T-helper 1 cell (primary cell): Measurements from ENCODE around the gene GSC.
"Not testable (repeated sequence)": the region's sequence is repeated elsewhere in the genome, so short reads cannot be mapped to it uniquely, and the experiment has no call there.

Experiments used
- DNase-seq, 5 donors: peaks; one replicate each; pipeline ENCODE4 v3.0.0-alpha.2; 2012 to 2020
- total RNA-seq, 4 donors: gene quantifications; one replicate each; lab custom pipeline; 2026; lab: John Stamatoyannopoulos, UW

GSC gene
- total RNA-seq, result 0 to 0.08 (median 0) reads per million in 4 donors

DNA sequence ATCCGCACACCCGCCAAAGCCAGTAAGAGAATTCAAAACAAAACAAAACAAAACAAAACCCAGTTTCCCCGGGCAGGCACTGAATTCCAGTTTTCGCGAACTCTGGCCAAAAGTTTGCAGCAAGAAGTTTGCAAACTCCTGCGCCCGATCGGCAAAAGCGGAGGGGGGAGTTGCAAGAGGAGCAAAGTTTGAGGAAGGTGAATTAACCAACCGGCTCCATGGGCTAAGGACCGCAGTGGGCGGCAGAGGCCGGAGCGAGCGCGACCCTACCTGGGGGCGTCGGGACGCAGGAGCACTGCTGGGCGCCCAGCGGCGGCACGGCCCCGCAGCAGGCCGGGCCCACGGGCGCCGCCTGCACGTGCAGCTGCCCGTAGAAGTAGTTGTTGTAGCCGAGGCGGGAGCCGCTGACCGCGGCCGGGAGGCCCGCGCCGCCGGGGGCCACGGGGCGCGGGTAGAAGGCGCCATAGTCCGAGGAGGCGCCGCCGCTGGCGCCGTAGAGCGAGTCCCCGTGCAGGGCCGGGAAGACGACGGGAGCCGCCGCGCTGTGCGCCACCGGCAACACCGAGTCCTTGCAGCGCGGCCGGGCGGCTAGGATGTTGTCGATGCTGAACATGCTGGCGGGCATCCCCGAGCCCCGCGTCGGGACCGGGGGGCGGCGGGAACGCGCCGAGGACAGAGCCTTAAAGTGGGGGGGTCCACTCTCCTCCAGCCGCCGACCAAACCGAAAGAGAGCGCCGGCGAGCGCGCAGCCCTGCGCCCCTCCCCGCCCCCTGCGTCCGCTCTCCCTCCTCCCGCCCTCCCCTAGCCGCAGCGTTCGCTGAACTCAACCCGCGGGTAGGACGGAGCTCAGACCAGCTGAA, at the start of gene GSC:
GSC (minus strand) TSS at position 723 of the 860 bp plus-strand sequence; CDS start at position 625, 98 bp downstream.
- peak in 1 of 5 donors; percentile 12 for DNase-seq

DNA sequence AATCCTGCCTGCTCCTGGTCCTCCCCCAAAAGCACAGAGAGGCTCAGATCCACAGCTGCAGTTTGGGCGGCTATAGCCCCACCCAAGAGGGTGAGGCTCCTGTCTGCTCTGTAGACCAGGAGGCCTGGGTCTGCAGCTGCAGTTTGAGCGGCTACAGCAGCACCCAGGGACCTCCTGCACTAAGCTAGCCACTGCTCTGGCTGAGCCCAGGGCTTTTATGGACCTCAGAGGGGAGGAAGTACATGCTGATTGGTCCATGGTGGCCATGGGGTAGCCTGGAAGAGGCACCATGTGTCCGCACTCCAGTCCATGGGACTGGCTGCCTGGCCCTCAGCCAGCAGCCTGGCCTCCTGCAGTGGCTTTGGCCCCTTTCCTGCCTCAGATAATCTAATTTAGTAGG, 49.6 kb upstream of the GSC start:
- DNase-seq, result no peak

- no peak for DNase-seq
Measured at GRCh38 chr14:94816113-94816512, 46.2 kb upstream of the GSC start.

DNA sequence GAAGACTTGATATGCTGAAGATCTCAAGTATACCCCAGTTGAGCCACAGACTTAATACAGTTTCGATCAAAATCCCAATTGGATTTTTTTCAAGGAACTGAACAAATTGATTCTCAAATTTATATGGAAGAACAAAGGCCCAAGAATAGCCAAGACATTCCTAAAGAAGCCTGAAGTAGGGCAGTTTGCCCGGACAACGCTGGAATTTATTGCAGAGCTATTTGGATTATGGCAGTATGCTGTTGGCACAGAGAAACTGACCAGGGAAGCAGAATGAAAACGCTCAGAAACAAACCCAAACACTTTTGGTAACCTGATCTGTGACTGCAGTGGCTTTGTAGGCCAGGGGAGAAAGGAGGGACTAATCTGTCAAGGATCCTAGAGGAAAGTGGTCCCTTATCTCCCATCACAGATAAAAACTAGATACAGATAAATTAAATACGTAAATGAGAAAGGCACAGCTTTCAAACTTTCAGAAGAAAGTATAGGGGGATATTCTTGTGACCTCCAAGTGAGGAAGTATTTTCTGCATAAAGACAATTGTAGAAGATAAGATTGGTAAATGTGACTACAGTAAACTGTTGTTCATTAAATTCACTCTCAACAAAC, 35.9 kb upstream of the GSC start:
- no peak for DNase-seq

DNA sequence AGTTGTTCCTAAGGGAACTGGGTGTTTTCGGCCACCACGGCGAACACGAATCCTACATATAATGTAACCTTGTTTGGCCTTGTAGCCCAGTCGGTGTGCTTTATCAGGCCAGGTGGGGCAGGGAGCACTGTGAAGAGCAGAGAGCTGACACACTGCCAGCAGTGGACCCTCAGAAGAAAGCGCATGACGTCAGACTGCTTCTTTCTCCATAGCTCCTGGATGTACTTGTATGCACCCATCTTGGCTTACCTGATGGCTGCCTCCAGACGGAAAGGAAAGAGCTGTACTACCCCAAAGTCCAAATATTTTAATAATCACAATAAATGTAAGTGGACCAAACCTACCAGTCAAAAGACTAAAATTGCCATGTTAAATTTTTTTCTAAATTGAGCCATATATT, 31.3 kb upstream of the GSC start:
- no peak for DNase-seq

DNA sequence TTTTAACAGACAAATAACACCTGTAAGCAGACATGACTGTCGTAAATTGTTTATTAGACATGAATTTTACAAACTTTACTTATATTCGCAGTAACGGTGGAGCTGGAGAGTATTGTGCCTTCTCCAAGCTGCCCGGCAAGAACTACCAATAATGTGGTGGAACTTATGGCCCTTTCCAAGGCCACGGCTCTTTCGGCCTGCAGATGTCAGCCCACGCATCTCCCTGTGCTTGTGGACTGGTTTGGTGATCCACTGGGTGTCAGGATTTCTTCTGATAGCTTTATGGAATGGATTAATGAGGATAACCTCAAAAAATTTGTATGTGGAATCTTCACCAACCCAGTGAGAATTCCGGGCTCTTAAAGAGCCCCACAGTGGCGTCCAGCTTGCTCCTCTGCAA, 30.9 kb upstream of the GSC start:
- DNase-seq, result not testable (repeated sequence)

DNA sequence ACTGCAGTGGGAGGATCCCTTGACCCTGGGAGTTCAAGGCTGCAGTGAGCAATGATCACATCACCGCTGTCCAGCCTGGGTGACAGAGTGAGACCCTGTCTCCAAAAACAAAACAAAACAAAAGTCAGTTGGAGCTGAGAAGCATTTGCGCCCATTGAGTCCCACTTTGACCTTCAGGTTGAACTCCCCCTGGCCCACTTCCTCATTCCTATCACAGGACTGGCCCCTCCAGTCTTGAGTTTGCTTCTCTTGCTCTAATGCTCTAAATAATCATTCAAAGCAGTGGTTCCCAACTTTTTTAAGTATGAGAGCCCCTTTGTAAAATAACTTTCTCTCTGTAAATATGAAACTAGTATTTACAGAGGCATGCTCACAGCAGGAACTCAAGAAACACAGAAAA, 28.0 kb upstream of the GSC start:
- no peak for DNase-seq

DNA sequence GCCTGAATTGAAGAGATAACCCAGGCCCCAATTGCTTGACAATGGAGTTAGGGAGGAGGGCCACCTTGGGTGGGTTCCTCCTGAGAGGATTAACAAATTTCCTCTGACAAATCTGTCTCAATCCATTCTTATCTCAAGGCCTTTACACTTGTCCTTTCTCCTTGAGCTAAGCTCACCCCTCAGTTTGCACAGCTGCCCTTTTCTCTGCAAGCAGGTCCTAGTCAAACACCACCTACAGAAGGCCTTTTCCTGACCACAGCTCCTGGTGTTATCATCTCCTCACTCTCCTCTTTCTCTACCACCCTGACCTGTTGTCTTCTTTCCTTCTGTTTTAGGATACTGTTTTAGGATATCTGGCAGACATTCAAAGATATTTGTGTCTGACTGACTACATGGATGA, 26.4 kb upstream of the GSC start:
- DNase-seq, result no peak

- no peak for DNase-seq
Measured at GRCh38 chr14:94795372-94795771, 25.5 kb upstream of the GSC start.

DNA sequence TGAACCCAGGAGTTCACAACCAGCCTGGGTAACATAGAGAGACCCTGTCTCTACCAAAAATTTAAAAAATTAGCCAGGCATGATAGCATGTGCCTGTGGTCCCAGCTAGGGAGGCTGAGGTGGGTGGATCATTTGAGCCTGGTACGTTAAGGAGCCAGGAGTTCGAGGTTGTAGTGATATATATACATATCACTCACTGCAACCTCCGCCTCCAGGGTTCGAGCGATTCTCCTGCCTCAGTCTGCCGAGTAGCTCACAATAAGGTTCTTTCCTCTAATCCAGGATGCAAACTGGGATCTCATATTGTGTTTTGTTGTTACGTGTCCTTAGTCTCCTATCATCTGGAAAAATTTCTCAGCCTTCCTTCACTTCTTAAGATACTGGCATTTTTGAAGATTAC, 24.0 kb upstream of the GSC start:
- DNase-seq, result no peak

- no peak for DNase-seq
Measured at GRCh38 chr14:94787655-94788054, 17.7 kb upstream of the GSC start.

DNA sequence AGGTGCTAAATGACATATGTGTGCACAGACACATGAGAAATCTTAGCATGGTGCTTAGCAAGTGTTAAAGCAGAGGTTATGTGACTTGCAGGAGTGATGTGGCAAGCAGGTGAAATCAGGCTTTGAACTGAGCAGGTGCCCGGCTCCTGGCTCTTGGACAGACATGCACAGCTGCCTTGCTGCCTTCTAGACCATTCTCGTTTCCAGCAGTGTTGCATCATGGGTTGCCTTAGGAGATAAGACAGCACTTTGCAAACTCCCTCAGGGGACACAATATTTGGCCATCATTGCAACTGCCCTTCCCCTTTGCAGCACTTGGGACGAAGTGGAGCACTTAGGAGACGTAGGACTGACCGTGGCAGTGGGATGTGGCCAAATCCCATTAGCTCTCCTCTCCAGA, 17.2 kb upstream of the GSC start:
- no peak for DNase-seq

DNA sequence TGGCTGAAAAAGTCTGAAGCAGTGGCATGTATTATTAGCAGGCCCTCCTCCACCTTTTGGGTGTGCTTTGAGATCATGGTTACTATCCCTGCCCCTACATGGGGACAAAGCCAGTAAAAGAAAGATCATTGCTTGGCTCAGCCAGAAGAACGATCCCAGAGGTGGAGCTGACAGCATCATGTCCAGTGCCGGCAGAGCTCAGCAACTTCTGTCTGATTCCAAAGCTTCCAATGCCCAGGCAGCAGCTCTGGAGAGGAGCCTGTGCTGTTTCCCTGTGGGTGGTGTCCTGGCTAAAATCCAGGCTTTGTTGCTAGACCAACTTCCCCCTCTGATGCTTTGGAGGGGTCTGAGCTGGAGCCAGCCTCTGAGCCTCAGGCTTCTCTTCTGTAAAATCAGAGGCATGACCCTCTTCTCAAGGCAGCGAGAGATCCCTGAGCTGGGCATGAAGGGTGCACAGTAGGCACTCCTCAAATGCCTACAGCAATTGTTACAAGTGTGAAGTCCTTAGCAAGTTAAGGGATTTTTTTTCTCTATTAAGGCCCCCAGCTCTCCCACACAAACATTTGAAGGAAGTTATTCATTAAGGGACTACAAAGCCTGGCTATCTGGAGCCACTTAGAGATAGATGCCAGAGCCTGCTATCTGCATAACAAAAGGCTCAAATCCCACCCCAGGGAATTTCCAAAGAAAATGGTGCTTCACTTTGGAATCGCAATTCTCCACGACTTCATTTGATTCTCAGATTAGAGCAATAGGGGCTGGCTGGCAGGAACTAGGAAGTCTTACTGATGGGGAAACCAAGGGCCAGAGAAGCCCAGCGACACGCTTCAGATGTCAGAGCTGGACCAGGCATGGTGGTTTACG, 10.9 kb upstream of the GSC start:
- DNase-seq, result no peak

DNA sequence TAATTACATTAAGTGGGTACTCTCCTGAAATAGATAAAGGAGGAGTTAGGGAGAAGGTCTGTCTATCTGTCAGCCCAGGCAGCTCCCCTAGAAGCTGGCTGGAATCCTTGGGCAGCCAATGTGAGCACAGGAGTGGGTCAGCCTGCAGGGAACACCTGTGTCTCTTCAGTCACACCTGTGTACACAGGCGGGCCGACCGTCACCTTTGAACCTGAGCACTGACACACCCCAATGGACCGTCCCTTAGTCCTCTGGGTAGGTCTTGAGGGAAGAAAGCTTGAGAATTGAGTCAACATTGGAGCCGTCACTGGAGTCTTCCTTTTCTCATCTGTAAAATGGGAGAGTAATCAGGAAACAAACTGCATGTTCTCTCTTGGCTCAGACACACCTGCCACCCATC, 9.8 kb upstream of the GSC start:
- DNase-seq, result no peak

- DNase-seq, result no peak
Measured at GRCh38 chr14:94775871-94776210, 5.9 kb upstream of the GSC start.

- DNase-seq, result no peak
Measured at GRCh38 chr14:94775091-94775870, 5.4 kb upstream of the GSC start.

DNA sequence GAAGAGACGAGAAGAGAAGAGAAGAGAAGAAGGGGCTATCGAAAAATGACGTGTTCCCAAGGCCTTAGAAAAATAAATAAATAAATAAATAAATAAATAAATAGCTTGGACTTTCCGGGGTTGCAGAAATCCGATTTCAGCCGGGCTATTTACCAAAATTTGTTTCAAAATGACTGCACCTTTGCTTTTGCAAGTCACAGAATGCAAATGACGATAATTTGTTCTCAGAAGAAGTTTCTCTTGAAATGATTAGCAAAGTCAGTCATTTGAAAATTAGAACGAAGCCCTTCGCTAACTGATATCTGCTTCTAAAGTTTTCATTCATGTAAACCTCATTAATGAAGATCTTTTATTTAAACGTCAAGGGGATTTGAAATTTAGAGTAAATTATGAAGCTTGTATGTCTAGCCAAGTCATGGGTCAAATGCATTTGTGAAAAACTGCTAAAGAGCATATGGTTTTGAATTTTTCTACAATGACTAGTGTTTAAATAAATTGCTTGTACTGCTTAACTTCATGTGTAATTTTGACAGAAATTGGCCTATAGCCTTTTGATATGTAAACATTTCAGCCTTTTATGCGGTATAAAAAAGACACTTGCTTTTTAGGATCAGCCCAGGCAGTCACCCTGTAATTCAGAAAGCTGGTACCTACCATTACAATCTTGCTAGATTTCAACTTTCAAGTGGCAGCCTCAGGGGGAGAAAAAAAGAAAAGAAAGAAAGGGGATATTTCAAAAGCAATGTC, 4.6 kb upstream of the GSC start:
- DNase-seq, result no peak

DNA sequence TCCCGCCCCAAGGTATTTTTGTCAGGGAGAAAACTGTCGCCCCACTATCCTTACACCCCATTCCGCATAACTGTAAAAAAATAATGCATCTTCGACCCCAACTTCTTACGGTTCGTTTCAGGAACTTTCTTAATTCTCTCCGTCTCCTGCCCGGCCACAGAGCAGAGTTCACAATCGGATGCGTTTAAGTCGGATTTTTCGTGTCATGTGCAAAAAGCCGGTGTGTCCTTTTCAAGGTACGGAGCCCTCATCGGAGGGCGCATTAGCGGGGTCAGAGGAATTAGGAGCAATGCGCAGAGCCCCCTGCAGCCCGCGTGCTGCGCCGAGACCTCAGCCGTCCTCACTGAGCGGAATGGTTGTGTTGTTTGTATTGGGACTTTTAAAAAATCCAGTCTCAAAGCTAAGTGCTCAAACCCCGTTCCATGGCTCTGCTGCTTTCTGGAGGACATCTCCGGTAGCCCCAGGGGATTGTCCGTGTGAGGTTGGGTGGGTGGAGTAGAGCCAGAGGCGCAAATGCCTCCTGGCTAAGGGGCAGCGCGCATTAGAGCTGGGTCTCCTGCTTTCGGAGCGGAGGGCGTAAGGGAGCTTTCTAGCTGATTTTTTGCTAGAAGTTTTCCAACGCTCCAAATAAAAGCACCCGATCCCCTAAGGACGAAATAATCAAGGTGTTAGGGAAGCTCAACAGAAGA, 3.9 kb upstream of the GSC start:
- no peak for DNase-seq

- DNase-seq, result no peak
Measured at GRCh38 chr14:94773061-94773648, 3.2 kb upstream of the GSC start.

DNA sequence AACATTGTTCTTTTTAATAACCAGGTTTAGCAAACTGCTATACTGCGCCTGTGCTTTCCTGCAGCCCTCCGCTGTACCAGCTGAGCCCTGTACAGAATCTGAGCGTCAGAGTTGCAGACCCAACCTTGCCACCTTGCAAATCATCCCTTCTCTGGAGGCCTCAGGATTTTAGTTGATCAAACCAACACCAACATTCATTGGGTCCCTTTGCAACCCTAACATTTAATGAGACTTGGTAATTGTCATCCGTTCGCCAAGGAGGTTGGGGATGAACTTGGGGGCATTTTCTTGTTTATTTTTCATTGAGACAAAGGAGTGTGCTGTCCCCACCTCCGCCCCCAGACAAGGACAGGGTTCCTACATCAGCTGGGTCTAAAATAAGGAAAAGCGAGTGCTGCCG, 2.6 kb upstream of the GSC start:
- no peak for DNase-seq

DNA sequence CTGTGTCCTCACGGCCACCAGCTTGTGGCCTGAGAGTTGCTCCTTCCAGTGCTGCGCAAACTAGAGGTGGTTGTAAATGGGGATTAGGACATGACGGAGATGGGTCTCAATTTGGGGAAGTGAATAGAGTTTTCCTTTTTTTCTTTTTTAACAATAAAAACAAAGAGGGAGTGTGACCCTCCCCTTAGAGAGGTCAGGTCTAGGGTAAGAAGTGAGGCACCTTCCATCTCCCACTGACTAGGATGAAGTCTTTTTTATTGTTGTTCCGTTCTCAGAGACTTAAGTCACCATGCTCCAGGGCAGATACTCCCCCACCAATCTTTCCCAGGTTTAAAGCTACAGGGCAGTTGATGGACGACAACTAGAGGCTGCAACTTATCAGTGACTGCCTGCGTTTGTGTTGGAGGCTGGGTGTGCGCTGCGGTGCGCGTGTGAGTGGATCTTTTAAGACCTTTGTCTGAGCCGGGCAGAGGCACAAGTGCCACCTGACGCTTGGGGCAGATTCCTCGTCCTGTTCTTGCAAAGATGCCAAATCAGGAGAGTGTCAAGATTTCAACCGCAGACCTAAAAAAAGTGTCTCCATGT, 2.1 kb upstream of the GSC start:
- DNase-seq, result no peak
